GM19395 (cell line): ENCODE results near the gene ENAM.

ENCODE experiments used
- ATAC-seq: cut with Tn5 transposase; IDR thresholded peaks from one replicate; pipeline ENCODE4 v1.9.1; 2021; ENCODE audit warnings: mild to moderate bottlenecking, moderate library complexity; ENCODE audit not compliant: unreplicated experiment

ENAM gene, protein sequence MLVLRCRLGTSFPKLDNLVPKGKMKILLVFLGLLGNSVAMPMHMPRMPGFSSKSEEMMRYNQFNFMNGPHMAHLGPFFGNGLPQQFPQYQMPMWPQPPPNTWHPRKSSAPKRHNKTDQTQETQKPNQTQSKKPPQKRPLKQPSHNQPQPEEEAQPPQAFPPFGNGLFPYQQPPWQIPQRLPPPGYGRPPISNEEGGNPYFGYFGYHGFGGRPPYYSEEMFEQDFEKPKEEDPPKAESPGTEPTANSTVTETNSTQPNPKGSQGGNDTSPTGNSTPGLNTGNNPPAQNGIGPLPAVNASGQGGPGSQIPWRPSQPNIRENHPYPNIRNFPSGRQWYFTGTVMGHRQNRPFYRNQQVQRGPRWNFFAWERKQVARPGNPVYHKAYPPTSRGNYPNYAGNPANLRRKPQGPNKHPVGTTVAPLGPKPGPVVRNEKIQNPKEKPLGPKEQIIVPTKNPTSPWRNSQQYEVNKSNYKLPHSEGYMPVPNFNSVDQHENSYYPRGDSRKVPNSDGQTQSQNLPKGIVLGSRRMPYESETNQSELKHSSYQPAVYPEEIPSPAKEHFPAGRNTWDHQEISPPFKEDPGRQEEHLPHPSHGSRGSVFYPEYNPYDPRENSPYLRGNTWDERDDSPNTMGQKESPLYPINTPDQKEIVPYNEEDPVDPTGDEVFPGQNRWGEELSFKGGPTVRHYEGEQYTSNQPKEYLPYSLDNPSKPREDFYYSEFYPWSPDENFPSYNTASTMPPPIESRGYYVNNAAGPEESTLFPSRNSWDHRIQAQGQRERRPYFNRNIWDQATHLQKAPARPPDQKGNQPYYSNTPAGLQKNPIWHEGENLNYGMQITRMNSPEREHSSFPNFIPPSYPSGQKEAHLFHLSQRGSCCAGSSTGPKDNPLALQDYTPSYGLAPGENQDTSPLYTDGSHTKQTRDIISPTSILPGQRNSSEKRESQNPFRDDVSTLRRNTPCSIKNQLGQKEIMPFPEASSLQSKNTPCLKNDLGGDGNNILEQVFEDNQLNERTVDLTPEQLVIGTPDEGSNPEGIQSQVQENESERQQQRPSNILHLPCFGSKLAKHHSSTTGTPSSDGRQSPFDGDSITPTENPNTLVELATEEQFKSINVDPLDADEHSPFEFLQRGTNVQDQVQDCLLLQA

GRCh38 chr4:70628444-70628843, at the start of gene ENAM:
Gene ENAM, plus strand, starts transcription at chr4:70628744. Its CDS starts 757 bp downstream, at chr4:70629501.
- ATAC-seq, result no peak

- no peak for ATAC-seq
Measured at GRCh38 chr4:70581980-70582379, 46.6 kb upstream of the ENAM start.

DNA sequence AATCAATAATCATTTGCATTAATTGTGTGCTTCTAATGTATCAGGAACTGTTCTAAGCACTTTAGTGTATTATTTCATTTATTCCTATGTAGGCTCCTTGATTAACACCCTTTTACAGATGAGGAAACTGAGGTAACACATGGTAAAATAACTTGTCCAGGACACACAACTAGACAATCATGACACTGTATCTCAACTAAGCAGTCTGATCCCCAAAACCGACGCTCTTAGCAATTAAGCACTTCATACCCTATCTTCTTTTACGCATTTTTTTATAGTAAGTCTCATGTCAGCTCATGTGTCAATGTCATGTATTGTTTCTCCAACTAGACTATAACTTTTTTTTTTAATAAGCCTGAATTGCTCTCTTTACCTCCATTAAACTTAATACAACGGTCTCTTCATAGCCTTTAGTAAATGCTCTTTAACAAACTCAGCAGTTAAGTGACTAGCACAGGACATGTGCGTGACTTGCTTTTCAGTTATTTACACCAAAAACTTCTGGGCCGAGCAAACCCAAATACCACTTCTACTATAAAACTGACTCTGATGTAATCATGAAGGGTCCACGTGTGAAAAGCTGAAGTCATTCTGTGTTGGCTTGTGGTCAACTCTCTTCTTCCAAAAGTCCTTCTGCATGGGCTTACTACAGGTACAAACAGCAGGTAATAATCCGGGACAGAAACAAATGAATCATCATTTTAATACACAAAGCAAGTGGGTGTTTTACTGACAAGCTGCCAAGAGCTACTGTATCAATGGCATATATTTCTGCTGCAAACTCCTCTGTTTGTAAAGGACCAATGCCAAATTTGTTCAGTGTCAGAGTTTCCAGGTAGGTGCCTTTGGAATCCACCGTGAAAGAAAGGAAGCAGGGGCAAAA, 44.4 kb upstream of the ENAM start:
- no peak for ATAC-seq

- ATAC-seq, result no peak
Measured at GRCh38 chr4:70586841-70587240, 41.7 kb upstream of the ENAM start.

DNA sequence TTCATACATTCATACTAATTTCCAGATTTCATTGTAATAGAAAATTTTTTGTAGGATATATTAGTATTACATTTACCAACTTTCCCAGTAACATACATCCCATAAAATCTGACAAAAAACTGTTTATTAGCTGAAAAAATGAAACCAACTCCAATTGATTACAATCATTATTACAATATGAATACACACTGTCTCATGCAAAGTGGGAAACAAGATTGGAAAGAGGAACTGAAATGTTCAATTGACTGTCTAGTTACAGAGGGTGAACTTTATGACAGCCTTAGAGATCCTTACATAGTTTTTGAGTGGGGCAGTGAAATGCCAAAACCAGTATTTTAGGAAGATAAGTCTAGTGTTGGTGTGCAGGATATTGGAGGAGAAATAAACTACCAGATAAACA, 38.8 kb upstream of the ENAM start:
- peak; percentile 100 for ATAC-seq

- ATAC-seq, result no peak
Measured at GRCh38 chr4:70591955-70592582, 36.5 kb upstream of the ENAM start, which contains the start of gene AMBN. Gene AMBN, plus strand, starts transcription at chr4:70592256. Its CDS starts 103 bp downstream, at chr4:70592359.

DNA sequence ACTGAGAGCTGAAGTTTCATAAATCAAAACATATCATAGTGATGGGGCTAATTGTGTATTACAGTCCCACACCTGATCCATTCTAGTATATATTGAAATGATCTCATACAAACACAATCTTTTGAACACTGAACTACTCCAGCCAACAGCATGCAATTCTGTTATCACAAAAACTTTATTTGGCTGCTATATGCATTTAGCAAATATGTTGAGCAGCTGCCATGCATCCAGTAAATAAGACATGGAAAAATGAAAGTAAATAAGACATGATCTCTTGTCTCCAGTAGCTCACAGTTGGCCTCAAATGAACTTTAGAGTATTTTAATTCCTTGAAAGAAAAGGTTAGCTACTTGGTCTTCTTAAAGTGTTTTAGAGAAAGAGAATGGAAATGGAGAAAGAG, 34.3 kb upstream of the ENAM start:
- ATAC-seq, result no peak

DNA sequence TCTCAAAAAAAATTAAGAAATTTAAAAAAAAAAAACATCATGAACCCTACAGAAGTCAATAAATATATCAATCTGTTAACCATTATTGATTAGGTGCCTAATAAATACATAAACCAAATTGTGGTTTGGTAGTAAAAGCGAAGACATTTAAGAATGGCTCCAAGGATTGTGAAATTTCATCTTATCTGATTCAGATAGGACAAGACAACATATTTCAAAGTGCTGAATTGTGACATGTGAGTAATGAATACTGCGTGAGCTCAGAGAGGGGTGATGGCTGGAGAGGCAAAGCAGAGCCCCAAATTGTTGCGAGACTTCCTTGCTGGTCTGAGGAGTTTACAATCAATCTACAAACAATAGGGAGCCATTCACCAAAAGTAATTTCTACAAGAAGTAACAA, 28.2 kb upstream of the ENAM start:
- ATAC-seq, result no peak

GRCh38 chr4:70600977-70601376, 27.6 kb upstream of the ENAM start:
- no peak for ATAC-seq

GRCh38 chr4:70601422-70602039, 27.0 kb upstream of the ENAM start:
- peak; percentile 99 for ATAC-seq

GRCh38 chr4:70603856-70604255, 24.7 kb upstream of the ENAM start:
- ATAC-seq, result no peak

GRCh38 chr4:70606459-70606858, 22.1 kb upstream of the ENAM start:
- ATAC-seq, result no peak

DNA sequence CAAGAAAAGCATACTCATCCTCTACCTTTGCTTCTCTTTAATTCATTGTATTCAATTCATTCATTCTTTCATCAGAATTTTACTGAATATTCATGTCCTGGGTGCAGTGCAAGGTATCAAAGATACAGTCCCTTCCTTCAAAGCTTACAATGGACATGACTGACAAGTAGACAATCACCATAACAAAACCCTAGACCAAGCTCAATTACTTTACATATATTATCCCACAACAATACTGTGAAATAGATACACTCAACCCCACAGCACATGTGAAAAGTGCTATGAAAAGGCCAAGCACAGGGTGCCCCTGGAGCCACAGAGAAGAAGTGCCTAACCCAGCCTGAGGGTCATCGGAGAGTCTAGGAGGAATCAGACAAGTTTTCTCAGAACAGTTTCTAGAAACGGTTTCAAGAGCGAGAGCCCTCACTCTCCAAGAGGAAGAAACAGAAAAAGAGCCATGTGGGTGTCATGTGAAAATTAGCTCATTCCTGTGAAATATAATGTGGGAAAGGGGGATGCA, 21.1 kb upstream of the ENAM start:
- no peak for ATAC-seq

- ATAC-seq, result no peak
Measured at GRCh38 chr4:70608324-70608723, 20.2 kb upstream of the ENAM start.

DNA sequence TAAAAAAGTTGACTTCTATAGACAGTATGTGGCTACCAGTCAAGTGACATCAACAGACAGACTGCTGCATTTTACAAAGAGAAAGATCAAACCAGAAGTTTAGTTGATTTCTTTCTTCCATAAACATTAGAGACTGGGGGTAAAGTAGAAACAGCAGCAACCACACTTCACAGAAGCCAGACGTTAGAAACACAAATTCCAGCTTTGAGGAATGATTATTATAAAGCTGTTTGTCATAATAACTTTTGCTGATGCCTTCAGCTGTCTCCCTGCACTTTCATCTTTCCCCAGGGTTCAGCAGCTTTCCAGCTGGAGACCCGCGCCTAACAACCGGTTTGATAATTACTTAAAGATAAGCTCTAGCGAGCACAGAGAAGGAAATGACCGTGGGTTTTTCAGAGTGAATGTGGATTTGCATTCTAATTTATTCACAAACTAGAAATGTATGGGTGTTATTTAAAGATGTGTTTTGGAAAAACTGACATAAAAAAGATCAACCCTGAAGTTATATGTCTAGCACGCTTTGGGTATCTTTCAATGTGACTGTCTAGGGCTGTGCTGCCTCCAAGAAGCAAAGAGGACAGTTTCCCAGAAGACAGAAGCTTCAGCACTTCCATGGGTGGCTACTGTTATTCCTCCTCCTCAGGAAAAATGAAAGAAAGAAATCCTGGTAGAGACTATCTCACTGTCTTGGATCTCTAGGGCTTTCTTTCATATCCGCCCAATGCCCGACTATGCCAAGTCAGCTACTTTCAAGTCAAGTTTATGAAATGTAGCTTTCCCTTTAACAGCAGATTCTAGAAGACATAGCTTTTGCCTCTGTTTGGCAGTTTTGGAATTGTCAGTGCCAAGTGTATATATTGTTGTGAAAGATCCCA, 15.0 kb upstream of the ENAM start:
- peak; percentile 69 for ATAC-seq

GRCh38 chr4:70614184-70614555, 14.4 kb upstream of the ENAM start:
- no peak for ATAC-seq

GRCh38 chr4:70619288-70619687, 9.3 kb upstream of the ENAM start:
- no peak for ATAC-seq

DNA sequence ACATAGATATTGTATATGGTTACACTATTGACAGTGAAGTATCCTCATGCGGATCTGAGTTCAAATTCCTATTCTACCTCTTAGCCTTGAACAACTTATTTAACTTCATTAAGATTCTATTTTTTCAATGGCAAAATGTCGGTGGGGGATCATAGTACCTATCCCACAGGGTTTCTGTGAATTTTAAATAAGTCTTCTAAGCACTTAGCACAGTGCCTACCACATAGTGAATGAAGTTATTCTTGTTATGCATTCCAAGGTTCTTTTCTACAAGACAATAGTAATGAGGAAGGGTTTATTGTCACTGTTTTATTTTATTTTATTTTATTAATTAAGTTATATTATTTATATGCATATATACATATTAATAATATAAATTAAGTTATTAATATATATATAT, 8.8 kb upstream of the ENAM start:
- ATAC-seq, result no peak
